NK-92 treated with Interleukin-12 subunit alpha and Interleukin-12 subunit beta, amount 100 ng/mL, for 24 hours (cell line): ENCODE measurements around the gene METAP2.
"Not testable (repeated sequence)": the region's sequence is repeated elsewhere in the genome, so short reads cannot be mapped to it uniquely, and the experiment has no call there.

Source experiments
- DNase-seq: peaks from one replicate; lab custom pipeline; 2025; lab: John Stamatoyannopoulos, UW

METAP2 gene

DNA sequence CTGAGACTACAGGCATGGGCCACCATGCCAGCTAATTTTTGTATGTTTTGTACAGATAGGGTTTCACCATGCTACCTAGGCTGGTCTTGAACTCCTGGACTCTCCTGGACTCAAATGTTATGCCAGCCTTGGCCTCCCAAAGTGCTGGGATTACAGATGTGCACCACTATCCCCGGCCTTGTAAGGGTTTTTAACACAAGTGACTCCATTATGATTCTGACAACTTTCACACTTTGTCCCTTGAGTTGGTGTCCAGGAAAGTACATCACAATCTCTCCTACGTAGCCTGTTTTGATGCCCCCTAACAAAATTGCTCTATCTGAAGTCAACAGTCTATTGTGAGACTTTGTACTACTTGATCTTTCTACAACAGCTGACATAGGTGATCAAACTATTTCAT lies 11.4 kb upstream of the METAP2 start:
- no peak for DNase-seq

DNA sequence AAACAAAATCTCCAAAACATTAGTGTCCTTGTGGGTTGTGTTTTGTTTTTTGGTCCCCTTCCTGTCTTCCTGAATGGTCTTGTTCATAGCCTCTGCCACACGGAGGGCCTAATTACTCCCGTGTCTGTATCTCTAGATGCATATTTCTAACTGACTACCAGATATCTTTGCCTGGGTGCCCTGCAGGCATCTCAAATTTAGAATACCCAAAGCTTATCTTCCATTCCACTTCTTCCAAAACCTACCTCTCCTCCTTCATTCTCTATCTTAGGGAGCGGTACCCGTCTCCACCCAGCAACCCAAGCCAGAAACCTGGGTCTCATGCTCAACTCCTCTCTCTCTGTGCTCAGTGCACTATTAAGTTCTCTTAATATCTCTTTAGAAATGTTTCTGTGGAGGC lies 10.9 kb upstream of the METAP2 start:
- no peak for DNase-seq

- not testable (repeated sequence) for DNase-seq
Observed at GRCh38 chr12:95463776-95464175, 10.2 kb upstream of the METAP2 start.

GRCh38 chr12:95465275-95465674 lies 8.7 kb upstream of the METAP2 start:
- no peak for DNase-seq

DNA sequence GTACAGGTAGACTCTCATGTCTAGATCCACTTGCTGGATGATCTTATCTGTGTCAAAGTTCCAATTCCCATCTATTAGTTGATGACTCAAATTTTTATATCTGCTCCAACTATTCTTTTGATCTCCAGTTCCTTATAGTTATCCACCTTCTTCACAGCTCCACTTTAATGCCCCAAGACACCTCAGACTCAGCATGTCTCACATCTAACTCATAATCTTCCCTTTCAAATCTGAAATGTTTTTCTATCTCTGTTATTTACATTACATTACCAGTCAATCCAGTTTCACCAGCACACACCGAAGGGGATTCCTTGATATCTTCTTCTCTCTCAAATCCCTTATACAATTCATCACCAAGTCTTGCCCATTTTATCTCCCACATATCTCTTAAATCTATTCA lies 3.7 kb upstream of the METAP2 start:
- no peak for DNase-seq

DNA sequence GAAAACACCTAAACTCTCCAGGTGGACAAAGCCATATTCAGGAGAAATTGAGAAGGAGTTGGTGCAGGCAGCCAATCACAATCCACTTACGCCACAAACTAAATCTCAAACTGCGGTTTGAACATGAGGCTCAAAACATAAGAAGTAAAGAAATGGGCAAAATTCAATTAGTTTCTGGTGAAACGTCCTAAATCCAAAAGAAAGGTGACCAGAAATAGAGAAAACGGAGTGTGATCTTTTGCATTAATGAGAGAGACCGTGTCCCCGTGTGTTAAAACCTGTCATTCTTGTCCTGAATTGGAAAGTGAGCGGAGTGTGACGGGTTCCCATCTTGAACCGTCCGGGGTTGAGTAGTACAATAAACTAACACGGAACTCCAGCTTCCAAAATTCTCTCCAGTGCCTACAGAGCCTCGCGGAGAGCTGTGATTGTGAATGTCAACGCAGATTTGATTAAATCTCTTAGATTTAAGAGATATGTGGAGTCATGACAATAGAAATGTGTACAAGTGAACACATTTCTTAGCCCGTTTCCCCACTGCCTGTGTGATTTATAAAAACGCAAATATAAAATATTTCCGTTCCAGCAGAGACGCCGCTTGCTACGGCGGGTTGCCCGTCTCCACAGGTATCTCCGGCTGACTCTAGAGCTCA lies 595 bp upstream of the METAP2 start:
- no peak for DNase-seq

- no peak for DNase-seq
Observed at GRCh38 chr12:95474660-95474958, 657 bp downstream of the METAP2 start.

DNA sequence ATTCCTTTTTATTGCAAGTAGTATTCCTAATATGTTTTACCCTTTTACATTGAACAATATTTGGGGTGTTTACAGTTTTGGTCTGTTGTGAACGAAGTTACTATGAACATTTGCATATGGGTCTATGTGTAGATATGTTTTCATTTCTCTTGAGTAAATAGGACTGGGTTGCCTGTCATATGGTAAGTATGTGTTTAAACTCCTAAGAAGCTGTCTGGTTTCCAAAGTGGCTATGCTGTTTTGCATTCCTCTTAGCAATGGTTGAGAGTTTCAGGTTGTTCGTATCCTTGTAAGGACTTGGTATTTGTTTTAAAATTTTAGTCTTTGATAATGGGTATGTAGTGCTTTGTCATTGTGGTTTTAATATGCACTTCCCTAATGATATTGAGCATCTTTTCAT lies 6.3 kb downstream of the METAP2 start:
- no peak for DNase-seq

DNA sequence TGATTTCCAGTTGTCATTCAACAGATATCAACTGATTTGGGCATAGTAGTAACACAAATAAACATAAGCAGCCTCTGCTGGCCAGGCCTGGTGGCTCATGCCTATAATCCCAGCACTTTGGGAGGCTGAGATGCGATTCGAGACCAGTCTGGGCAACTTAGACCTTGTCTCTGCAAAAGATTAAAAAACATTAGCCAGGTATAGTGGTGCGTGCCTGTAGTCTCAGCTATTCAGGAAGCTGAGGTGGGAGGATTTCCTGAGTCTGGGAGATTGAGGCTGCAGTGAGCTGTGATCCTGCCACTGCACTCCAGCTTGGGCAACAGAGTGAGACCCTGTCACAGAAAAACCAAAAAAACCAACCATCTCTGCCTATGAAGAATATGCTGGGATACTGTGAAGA lies 7.1 kb downstream of the METAP2 start:
- no peak for DNase-seq

DNA sequence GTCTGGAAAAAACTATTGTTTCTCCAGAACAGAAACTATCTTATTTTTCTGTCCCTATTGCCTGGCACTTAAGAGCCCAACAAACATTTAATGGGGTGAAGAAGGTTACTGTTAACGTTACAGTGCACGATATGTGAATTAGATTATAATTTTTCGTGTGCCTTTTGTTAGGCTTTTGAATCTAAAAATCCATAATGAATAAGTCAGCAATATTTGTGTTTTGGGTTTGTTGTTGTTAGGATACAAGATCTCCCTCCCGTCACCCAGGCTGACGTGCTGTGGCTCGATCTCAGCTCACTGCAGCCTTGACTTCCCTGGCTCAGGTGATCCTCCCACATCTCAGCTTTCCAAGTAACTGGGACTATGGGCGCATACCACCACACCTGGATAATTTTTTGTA lies 7.9 kb downstream of the METAP2 start:
- no peak for DNase-seq

GRCh38 chr12:95482564-95482963 lies 8.6 kb downstream of the METAP2 start:
- not testable (repeated sequence) for DNase-seq

GRCh38 chr12:95484524-95484923 lies 10.6 kb downstream of the METAP2 start:
- no peak for DNase-seq

DNA sequence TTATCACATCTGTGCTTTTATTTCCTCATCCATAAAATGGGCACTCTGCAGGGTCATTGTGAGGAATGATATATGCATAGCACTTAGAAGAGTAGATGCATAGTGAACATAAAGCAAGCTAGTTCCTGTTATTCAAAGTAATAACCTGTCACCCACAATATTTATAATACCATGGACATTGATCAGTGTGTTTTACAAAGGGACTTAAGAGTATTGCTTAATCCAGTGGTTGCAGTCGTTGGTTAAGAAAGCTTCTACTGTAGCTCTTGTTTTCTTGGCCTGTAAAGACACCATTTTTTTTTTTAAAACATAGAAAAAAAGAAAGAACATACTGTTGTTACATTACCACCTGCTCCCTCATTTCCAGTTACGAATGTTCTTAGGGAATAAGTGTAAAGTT lies 13.1 kb downstream of the METAP2 start:
- no peak for DNase-seq

DNA sequence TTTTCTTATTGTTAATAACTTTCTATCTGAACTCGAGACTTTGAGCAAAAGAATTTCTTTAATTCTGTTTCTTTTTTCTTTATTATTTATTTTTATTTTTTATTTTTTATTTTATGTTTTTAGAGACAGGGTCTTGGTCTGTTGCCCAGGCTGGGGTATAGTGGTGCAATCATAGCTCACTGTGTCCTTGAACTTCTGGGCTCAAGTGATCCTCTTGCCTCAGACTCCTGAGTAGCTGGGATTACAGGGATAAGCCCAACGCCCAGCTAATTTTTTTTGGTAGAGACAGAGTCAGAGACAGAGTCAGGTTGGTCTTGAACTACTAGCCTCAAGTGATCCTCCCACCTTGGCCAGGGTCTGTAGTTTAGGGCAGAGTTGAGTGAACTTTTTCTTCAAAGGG lies 18.5 kb downstream of the METAP2 start:
- DNase-seq, result no peak

DNA sequence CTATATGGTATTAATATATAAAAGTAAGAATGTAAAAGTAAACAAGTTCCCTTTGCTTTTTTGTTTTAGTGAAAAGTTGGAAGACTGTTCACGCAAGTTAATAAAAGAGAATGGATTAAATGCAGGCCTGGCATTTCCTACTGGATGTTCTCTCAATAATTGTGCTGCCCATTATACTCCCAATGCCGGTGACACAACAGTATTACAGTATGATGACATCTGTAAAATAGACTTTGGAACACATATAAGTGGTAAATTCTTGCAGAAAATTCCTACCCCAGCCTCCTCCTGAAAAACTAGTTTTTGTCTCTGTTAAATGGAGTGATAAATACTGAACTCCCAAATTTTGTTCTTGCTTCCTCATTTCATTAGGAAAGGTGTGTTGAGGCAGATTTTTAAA lies 20.9 kb downstream of the METAP2 start:
- DNase-seq, result no peak

GRCh38 chr12:95495433-95495832 lies 21.5 kb downstream of the METAP2 start:
- no peak for DNase-seq

GRCh38 chr12:95497031-95497430 lies 23.1 kb downstream of the METAP2 start:
- DNase-seq, result no peak

DNA sequence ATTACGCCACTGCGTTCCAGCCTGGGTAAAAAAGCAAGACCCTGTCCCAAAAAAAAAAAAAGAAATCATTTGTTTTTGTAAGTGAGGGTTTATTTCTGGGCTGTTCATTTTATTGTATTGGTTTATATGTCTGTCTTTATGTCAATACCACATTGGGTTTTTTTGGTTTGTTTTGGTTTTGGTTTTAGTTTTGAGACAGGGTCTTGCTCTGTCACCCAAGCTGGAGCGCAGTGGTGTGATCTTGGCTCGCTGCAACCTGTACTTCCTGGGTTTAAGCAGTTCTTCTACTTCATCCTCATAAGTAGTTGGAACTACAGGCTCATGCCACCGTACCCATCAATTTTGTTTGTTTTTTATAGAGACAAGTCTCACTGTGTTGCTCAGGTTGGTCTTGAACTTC lies 25.0 kb downstream of the METAP2 start:
- DNase-seq, result no peak

DNA sequence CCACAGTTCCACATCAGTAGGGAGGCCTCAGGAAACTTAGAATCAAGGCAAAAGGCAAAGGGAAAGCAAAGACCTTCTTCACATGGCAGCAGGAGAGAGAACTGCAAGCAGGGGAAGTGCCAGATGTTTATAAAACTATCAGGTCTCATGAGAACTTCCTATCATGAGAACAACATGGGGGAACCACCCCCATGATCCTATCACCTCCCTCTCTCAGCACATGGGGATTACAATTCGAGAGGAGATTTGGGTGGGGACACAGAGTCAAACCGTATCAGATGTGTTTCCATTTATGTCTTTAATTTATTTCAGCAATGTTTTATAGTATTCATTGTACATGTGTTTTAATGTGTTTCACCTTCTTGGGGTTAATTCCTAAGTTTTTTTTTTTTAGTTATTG lies 25.8 kb downstream of the METAP2 start:
- DNase-seq, result no peak

- DNase-seq, result no peak
Observed at GRCh38 chr12:95504140-95504539, 30.2 kb downstream of the METAP2 start.

DNA sequence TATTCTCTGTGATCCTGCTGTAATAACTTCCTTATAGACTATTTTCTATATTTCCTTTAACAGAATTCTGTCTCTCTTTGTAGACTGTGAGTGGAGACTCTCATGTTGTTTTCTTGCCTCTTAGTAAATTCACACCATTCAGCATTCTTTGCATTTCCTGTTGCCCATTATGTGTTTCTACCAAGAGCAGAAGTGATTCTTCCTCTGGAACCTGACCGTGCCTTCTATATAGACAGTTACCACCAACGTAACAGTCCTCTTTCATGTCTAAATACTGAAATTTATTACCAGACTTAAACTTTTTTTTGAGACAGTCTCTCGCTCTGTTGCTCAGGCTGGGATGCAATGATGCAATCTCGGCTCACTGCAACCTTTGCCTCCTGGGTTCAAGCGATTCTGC lies 31.1 kb downstream of the METAP2 start:
- no peak for DNase-seq

GRCh38 chr12:95506707-95507523 lies 33.0 kb downstream of the METAP2 start:
- DNase-seq, result no peak

DNA sequence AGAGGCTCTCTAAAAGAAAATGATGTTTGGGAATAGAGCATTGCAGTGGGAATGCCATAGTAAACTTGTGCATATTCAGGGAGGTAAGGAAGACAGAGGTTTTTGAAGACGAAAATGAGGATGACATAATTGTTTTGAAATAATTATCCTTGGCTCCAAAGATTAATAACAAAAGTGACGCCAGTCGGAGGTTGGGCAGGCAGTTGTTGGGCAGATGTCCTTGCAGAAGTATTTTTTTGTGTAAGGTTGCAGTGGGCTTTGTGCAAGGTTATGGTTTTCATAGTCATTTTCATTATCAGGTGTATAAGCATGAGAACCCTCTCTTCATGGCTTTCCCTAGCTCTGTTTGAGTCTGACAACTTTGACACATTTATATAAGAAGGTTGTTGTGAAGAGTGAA lies 35.3 kb downstream of the METAP2 start:
- DNase-seq, result no peak

DNA sequence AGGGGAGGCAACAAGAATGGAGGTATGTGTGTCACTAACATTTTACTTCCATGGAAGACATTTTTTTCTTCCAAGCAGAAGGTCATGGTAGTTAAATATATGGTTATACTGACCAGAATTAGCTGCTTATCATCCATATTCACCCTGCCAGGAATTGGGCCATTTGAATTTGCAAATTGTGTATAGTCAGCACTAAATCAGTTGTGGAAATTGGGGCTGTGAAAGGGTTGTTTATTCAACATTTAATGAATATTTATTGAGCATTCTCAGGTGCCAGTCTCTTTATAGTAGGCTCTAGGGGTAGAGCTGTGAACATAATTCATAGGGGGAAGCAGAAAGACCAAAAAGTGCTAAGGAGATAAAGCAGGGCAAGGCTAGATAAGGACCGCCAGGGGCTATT lies 38.0 kb downstream of the METAP2 start:
- DNase-seq, result no peak
